HG02798 (cell line): ENCODE data around the gene CDKN2B.

Experiments used
- ATAC-seq: cut with Tn5 transposase; IDR thresholded peaks from one replicate; pipeline ENCODE4 v1.9.1; 2021; ENCODE audit warnings: mild to moderate bottlenecking; ENCODE audit not compliant: unreplicated experiment, poor library complexity

The CDKN2B gene

DNA sequence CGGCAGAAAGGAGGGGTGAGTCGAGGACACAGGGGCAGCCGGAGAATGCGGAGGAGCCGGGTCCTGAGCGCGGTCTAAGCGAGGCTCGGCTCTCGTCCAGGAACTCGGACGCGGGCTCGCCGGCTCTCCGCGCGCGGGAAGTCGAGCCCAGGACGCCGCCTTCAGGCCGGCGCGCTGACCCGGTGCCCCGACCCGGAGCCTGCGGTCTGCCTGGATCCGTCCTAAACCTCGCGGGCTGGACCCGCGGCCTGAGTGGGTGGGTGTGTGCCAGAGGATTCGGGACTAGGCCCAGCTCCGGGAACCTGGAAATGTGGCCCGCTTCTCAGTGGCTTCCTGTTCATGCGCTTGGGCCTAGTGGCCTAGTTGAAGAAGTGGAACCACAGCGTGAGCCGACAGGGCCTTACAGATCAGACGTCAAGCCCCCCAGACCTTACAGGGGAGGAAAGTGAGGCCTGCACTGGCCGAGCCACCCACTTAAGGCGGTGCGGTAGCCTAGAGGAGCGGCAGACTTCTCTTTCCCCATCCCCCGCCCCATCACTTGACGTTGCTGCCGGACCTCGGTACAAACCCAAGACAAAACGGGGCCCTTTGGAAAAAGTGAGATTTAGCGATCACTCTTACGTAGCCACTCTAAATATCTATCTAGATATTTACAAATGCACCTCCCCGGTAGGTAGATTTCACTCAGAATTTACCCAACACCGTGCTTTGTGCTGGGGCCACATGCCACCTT is 13.3 kb downstream of the CDKN2B start:
- ATAC-seq, result peak; percentile 26

DNA sequence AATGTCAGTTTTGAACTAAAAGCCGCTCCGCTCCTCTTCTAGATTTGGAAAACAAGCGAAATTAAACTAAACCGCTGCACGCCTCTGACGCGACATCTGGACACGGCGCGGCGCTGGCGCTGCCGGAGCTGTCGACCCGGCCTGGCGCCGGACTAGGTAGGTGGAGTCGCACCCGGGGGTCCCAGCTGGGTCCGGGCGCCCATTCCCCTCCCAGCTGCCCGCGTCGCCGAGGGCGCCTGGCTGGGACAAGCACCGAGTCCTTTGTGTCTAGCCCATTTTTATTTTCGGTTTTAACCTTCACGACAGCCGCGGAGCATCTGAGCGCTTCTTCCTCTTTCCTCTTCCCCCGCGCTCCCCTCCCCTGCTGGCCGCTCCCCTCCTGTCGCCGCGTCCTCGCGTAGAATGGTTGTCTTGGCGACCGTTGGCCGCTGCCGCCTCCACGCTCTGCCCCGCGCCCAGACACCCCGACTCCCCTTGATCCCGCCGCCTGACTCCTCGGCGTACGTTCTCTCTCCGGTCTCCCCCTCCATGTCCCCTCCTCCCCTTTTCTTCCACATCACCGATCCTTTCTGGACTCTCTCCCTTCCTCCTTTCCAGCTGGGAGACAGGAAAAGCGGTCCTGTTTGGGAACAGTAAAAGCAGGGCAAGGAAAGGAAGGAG is 14.0 kb downstream of the CDKN2B start:
- ATAC-seq, result peak; percentile 82

DNA sequence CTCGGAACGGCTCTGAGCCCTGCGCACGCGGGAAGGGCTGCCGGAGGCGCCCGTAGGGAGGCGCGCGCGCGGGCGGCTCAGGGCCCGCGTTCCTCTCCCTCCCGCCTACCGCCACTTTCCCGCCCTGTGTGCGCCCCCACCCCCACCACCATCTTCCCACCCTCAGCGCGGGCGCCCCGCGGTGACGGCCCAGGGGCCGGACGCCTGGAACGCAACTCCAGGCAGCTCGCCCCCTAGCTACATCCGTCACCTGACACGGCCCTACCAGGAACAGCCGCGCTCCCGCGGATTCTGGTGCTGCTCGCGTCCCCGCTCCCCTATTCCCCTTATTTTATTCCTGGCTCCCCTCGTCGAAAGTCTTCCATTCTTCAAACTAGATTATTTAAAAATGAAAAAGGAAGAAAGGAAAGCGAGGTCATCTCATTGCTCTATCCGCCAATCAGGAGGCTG is 14.5 kb downstream of the CDKN2B start, which contains the start of gene CDKN2B-AS1:
Gene CDKN2B-AS1 (plus strand): TSS at position 236 of the 450 bp plus-strand sequence.
- ATAC-seq, result peak; percentile 49

DNA sequence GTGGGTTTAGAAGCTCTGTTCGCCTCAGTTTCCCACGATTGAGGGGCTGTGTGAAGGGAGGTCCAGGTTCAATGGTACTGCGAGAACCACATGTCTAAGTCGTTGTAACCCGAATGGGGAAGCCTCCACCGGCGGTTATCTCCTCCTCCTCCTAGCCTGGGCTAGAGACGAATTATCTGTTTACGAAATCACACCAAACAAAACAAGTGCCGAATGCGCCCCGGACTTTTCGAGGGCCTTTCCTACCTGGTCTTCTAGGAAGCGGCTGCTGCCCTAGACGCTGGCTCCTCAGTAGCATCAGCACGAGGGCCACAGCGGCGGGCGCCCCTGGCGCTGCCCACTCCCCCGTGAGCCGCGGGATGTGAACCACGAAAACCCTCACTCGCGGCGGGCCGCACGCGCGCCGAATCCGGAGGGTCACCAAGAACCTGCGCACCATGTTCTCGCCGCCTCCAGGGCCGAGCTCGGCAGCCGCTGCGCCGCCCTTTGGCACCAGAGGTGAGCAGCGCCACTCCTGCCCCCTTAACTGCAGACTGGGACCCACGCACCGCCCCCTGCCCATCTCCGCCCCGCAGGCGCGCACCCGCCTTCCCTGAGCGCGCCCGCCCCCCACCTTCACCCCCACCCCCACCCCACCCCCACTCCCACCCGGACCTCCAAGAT is 15.1 kb downstream of the CDKN2B start, which contains the start of gene CDKN2A:
Gene CDKN2A (minus strand): TSS at position 500 of the 663 bp plus-strand sequence.
- ATAC-seq, result peak; percentile 53

DNA sequence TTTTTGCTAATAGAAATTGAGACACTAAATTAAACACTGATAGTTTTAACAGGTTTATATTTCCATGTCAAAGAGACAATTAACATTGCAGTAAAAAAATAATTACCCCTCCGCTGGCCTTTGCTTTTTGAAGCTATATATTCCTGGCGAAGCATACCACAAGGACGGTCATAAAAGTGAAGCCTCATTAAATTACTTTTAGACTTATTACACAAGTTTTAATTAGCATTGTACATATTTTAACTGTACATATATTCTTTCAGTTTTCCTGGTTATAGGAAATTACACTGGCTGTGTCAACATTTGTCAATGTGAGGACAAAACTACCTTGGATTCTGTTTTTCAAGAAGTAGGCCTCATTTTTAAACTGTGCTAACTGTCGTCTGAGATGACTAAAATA is 16.1 kb downstream of the CDKN2B start:
- ATAC-seq, result no peak

GRCh38 chr9:21991072-21991959 is 17.8 kb downstream of the CDKN2B start:
- ATAC-seq, result no peak

- no peak for ATAC-seq
These were observed 19.5 kb downstream of the CDKN2B start for GRCh38 chr9:21989440-21990189.

GRCh38 chr9:21988056-21988990 is 20.8 kb downstream of the CDKN2B start:
- ATAC-seq, result no peak

DNA sequence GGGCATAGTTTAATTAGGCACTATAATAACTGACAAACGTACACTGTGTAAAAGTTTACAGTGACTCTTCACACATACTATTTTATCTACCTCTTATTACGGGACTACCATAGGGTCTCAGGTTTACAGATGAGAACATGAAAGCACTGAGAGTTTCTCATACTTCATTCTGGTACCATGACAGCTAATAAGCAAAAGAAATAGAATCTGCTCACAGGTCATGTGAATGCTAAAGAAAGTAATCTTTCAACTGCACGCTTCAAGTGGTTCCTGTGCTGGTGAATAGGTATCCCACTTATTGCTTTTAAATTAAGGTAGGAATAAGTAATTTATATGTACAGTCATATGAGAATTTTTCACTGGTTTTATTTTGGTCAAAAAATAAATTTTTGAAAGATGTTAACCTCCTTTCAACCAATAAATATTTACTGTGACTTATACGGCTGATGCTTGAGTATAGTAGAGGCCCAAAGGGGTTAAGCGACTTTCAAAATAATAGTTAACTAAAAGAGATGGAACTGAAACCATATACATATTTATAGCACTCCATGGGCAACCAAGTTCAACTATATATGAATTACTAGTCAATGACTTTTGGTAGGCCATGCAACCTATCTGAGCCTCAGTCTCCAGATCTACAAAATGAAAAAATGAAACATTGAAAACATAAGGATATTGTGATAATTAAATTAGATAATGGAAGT is 23.0 kb downstream of the CDKN2B start:
- peak; percentile 37 for ATAC-seq

GRCh38 chr9:21984101-21984500 is 25.0 kb downstream of the CDKN2B start:
- no peak for ATAC-seq

DNA sequence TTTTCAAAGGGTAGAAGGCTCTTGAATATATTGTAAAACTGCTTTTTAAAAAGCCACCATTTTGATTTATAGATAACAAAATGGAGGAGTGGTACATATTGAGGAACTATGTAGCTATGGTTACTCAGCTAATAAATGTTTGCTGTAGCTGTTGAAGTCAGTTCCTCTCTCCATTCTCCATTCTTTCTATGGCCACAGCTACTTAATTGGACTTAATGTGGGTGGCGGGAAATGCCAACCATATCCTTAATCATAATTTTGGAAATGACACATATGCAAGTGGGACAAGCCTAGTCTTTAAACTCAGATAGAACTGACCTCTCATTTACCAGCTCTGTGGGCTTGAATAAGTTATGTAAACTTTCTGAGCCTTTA is 25.6 kb downstream of the CDKN2B start:
- ATAC-seq, result no peak

GRCh38 chr9:21982861-21983560 is 26.1 kb downstream of the CDKN2B start:
- no peak for ATAC-seq

DNA sequence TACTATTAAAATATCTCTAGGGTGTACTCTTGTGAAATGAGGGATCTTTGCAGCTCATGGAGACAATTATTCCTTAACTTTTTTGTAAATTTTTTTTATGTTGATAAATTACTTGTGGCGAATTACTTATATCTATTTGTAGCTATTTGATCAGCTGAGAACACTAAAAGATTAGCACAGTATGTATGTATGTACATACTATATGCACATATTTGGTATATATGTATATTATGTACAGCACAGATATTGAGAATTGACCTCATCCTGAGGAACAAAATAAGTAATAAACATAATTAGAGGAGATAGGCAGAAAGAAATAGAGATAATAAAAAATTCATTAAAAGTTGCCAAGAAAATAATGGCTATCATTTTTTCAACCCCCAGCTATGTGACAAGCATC is 26.7 kb downstream of the CDKN2B start:
- ATAC-seq, result no peak

DNA sequence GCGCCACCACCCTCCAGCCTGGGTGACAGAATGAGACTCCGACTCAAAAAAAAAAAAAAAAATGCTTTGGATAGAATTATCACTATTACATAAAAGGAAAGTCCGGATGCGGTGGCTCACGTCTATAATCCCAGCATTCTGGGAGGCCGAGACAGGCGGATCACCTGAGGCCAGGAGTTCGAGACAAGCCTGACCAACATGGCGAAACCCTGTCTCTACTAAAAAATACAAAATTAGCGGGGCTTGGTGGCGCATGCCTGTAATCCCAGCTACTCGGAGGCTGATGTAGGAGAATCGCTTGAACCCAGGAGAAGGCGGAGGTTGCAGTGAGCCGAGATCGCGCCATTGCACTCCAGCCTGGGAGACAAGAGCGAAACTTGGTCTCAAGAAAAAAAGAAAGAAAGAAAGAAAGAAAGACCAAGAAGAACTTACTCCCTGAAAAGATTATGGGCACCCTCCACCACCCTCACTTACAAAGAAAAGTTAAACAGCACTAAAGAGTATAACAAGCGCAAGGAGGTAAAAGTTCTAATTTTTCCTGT is 32.7 kb downstream of the CDKN2B start:
- no peak for ATAC-seq

- peak; percentile 65 for ATAC-seq
These were observed 34.2 kb downstream of the CDKN2B start for GRCh38 chr9:21974722-21975409.

DNA sequence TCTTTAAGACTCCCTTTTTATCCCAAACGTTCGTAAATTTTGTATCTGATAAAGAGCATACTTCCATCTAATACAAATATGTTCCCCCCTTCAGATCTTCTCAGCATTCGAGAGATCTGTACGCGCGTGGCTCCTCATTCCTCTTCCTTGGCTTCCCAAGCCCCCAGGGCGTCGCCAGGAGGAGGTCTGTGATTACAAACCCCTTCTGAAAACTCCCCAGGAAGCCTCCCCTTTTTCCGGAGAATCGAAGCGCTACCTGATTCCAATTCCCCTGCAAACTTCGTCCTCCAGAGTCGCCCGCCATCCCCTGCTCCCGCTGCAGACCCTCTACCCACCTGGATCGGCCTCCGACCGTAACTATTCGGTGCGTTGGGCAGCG is 34.8 kb downstream of the CDKN2B start:
- ATAC-seq, result no peak
